SK-N-SH treated with all-trans-retinoic acid at 6 μM for 48 hours (cell line): Measurements from ENCODE around the gene SLC37A1.

Source experiments
- ATAC-seq: fragments of 200-7000 bp; cut with Tn5 transposase; 3 replicates; pipeline ENCODE4 v1.9.1; 2020; ENCODE audit warnings: mild to moderate bottlenecking, moderate library complexity
- ARNTL ChIP-seq: fragments of 450-650 bp; formaldehyde crosslinking; IDR thresholded peaks from 2 replicates; pipeline ENCODE4 v1.5.0; 2020; ENCODE audit warnings: low read depth, mild to moderate bottlenecking, moderate library complexity, borderline replicate concordance
- BACH2 ChIP-seq: fragments of 250-450 bp; sonication (Bioruptor Pico); IDR thresholded peaks from 2 replicates; pipeline ENCODE4 v1.9.0; 2021; ENCODE audit warnings: mild to moderate bottlenecking, borderline replicate concordance
- CREB5 ChIP-seq: fragments of 250-450 bp; sonication (Bioruptor Pico); IDR thresholded peaks from 2 replicates; pipeline ENCODE4 v1.5.1; 2020; ENCODE audit warnings: low read depth, mild to moderate bottlenecking, moderate library complexity
- CSDC2 ChIP-seq: fragments of 250-450 bp; sonication (Bioruptor Pico); IDR thresholded peaks from 2 replicates; pipeline ENCODE4 v1.5.0; 2020; ENCODE audit warnings: mild to moderate bottlenecking, moderate library complexity
- CSRNP3 ChIP-seq: fragments of 250-450 bp; sonication (Bioruptor Pico); IDR thresholded peaks from 2 replicates; pipeline ENCODE4 v1.5.1; 2021; ENCODE audit warnings: mild to moderate bottlenecking, moderate library complexity
- ESRRG ChIP-seq: fragments of 250-450 bp; sonication (Bioruptor Pico); IDR thresholded peaks from 2 replicates; pipeline ENCODE4 v1.6.1; 2021; ENCODE audit warnings: mild to moderate bottlenecking
- GLIS3 ChIP-seq: fragments of 250-450 bp; sonication (Bioruptor Pico); IDR thresholded peaks from 2 replicates; pipeline ENCODE4 v1.5.0; 2020; ENCODE audit warnings: mild to moderate bottlenecking, moderate library complexity
- PATZ1 ChIP-seq: fragments of 250-450 bp; sonication (Bioruptor Pico); IDR thresholded peaks from 2 replicates; pipeline ENCODE4 v1.8.0; 2020; ENCODE audit warnings: mild to moderate bottlenecking, moderate library complexity, borderline replicate concordance
- PPARA ChIP-seq: fragments of 250-450 bp; sonication (Bioruptor Pico); IDR thresholded peaks from 2 replicates; pipeline ENCODE4 v1.5.0; 2020; ENCODE audit warnings: mild to moderate bottlenecking, borderline replicate concordance
- RARB ChIP-seq: fragments of 250-450 bp; sonication (Bioruptor Pico); IDR thresholded peaks from 2 replicates; pipeline ENCODE4 v1.8.0; 2021; ENCODE audit warnings: mild to moderate bottlenecking, moderate library complexity
- TCF4 ChIP-seq: fragments of 250-450 bp; sonication (Bioruptor Pico); IDR thresholded peaks from 2 replicates; pipeline ENCODE4 v1.8.0; 2021; ENCODE audit warnings: mild to moderate bottlenecking, moderate library complexity, borderline replicate concordance
- TOX ChIP-seq: fragments of 250-450 bp; sonication (Bioruptor Pico); IDR thresholded peaks from 2 replicates; pipeline ENCODE4 v1.8.0; 2021; ENCODE audit warnings: mild to moderate bottlenecking, moderate library complexity, borderline replicate concordance
- TSHZ2 ChIP-seq: fragments of 250-450 bp; sonication (Bioruptor Pico); IDR thresholded peaks from 2 replicates; pipeline ENCODE4 v1.5.0; 2020; ENCODE audit warnings: mild to moderate bottlenecking, moderate library complexity
- ZC3H10 ChIP-seq: fragments of 250-450 bp; sonication (Bioruptor Pico); IDR thresholded peaks from 2 replicates; pipeline ENCODE4 v1.5.1; 2021; ENCODE audit warnings: mild to moderate bottlenecking, moderate library complexity
- ZFP3 ChIP-seq: fragments of 250-450 bp; sonication (Bioruptor Pico); IDR thresholded peaks from 2 replicates; pipeline ENCODE4 v1.5.0; 2020; ENCODE audit warnings: mild to moderate bottlenecking, moderate library complexity
- ZFP30 ChIP-seq: fragments of 450-650 bp; formaldehyde crosslinking; IDR thresholded peaks from 2 replicates; pipeline ENCODE4 v1.5.0; 2022; ENCODE audit warnings: mild to moderate bottlenecking, moderate library complexity
- ZNF565 ChIP-seq: fragments of 450-650 bp; formaldehyde crosslinking; conservative IDR thresholded peaks from 2 replicates; pipeline ENCODE4 v1.5.0; 2020; ENCODE audit warnings: low read depth, mild to moderate bottlenecking, moderate library complexity
- ZNF70 ChIP-seq: fragments of 450-650 bp; formaldehyde crosslinking; IDR thresholded peaks from 2 replicates; pipeline ENCODE4 v1.5.0; 2020; ENCODE audit warnings: mild to moderate bottlenecking, moderate library complexity
- ZNF8 ChIP-seq: fragments of 450-650 bp; formaldehyde crosslinking; IDR thresholded peaks from 2 replicates; pipeline ENCODE4 v1.5.0; 2020; ENCODE audit warnings: mild to moderate bottlenecking, moderate library complexity

SLC37A1 gene

GRCh38 chr21:42572906-42573495 is 59.3 kb downstream of the SLC37A1 start:
- TF ChIP-seq TSHZ2 (CRISPR knock-in tag) (no peak), TOX (CRISPR knock-in tag) (no peak), ZC3H10 (no peak), GLIS3 (CRISPR knock-in tag) (no peak), PATZ1 (CRISPR knock-in tag) (no peak)
- ATAC-seq: no peak

- ATAC-seq: no peak
- TF ChIP-seq ARNTL (CRISPR knock-in tag): no peak
- no peak for TF ChIP-seq TSHZ2 (CRISPR knock-in tag)
- no peak for TF ChIP-seq ZC3H10
- no peak for TF ChIP-seq ZNF565 (CRISPR knock-in tag)
- TF ChIP-seq ZNF8 (CRISPR knock-in tag): no peak
These were observed 60.8 kb downstream of the SLC37A1 start for GRCh38 chr21:42574234-42575027.

GRCh38 chr21:42575111-42575510 is 61.5 kb downstream of the SLC37A1 start:
- TF ChIP-seq GLIS3 (CRISPR knock-in tag) (no peak), CSDC2 (CRISPR knock-in tag) (no peak), PPARA (CRISPR knock-in tag) (no peak), ZNF70 (CRISPR knock-in tag) (no peak), TCF4 (CRISPR knock-in tag) (no peak), ZNF565 (CRISPR knock-in tag) (no peak), ARNTL (CRISPR knock-in tag) (no peak), TSHZ2 (CRISPR knock-in tag) (no peak), BACH2 (CRISPR knock-in tag) (no peak), CREB5 (no peak), RARB (CRISPR knock-in tag) (no peak), CSRNP3 (CRISPR knock-in tag) (no peak), ESRRG (CRISPR knock-in tag) (no peak), TOX (CRISPR knock-in tag) (no peak), ZFP30 (no peak), ZNF8 (CRISPR knock-in tag) (no peak), ZC3H10 (no peak), PATZ1 (CRISPR knock-in tag) (no peak), ZFP3 (CRISPR knock-in tag) (no peak)
- no peak for ATAC-seq
